K562 (cell line): ENCODE data around the gene FANCI. TPM values are rescaled to one million over a fixed set of nuclear protein-coding genes. Genes with fewer than 3 reads are reported as not detected.

Source experiments
- ATAC-seq: fragments of 200-7000 bp; cut with Tn5 transposase; 3 replicates; pipeline ENCODE4 v1.9.1; 2020; ENCODE audit warnings: moderate library complexity
- BruUV-seq: library from RNA; stranded (reverse); fragments of 400-500 nt; replicated peaks from 2 replicates; lab custom pipeline; 2021; lab: Mats Ljungman, UMichigan
- CTCF ChIA-PET: fragments of 300-600 bp; formaldehyde crosslinking; extraction: SDS; loops from one replicate; lab custom pipeline; 2021; ENCODE audit warnings: low intra/inter-chr PET ratio; lab: Yijun Ruan, JAX
- POLR2A ChIA-PET: fragments of 300-600, 350-650 bp; sonication (Branson Sonifier 250); formaldehyde crosslinking; extraction: SDS; loops from one replicate; lab custom pipeline; 2021; ENCODE audit warnings: antibody characterized with exemption, inconsistent platforms; lab: Yijun Ruan, JAX
- DNase-seq, 4 experiments: peaks; one replicate each; pipeline versions ENCODE4 v3.0.0 to v3.0.0-alpha.2; 2011 to 2018; ENCODE audit warnings: low spot score in 3 of 4, mixed read lengths in 3 of 4; ENCODE audit errors: extremely low read depth in 1 of 4
- FAIRE-seq: peaks from 2 replicates; lab custom pipeline; 2011; peaks lifted over from hg19 to GRCh38; lab: Jason Lieb, UNC
- H2AFZ ChIP-seq: 2 replicates; pipeline ENCODE4 v1.6.0; 2011; ENCODE audit warnings: low read depth, low read length, control low read depth, inconsistent platforms
- H3K27ac ChIP-seq: fragments of 200-600 bp; 3 replicates; pipeline ENCODE4 v1.8.0; 2011; ENCODE audit warnings: low read depth, mild to moderate bottlenecking, control low read depth, inconsistent platforms, low read length, moderate library complexity, mixed read lengths; ENCODE audit errors: extremely low read depth
- H3K27me3 ChIP-seq, 2 experiments: fragments of 300-600 bp in 1 of 2; 2 replicates in 1 of 2; 3 replicates in 1 of 2; pipeline versions ENCODE4 v1.6.0 to v1.8.0; 2011; ENCODE audit warnings: inconsistent platforms in 2 of 2, low read length in 2 of 2, mild to moderate bottlenecking in 1 of 2, mixed read lengths in 1 of 2, moderate library complexity in 1 of 2; ENCODE audit not compliant: control insufficient read depth in 2 of 2, insufficient read depth in 2 of 2
- H3K36me3 ChIP-seq: fragments of 300-600 bp; 3 replicates; pipeline ENCODE4 v1.8.0; 2011; ENCODE audit warnings: mild to moderate bottlenecking, low read length, inconsistent platforms; ENCODE audit not compliant: control insufficient read depth, insufficient read depth
- H3K4me1 ChIP-seq, 2 experiments: fragments of 200-600 bp in 1 of 2; replicated peaks in 1 of 2; 2 replicates in 1 of 2; 3 replicates in 1 of 2; pipeline versions ENCODE4 v1.5.1 to v1.8.0; 2011; ENCODE audit warnings: inconsistent platforms in 2 of 2, low read length in 2 of 2, mild to moderate bottlenecking in 1 of 2, mixed read lengths in 1 of 2, moderate library complexity in 1 of 2; ENCODE audit not compliant: control insufficient read depth in 2 of 2, insufficient read depth in 2 of 2
- H3K4me2 ChIP-seq: 2 replicates; pipeline ENCODE4 v1.6.1; 2011; ENCODE audit warnings: low read length, control low read depth, inconsistent platforms, mixed read lengths; ENCODE audit not compliant: insufficient read depth
- H3K4me3 ChIP-seq: fragments of 200-600 bp; sonication (generic), shearing (Covaris generic); 2 replicates; pipeline ENCODE4 v1.5.1; 2016; ENCODE audit warnings: control low read depth, inconsistent platforms
- H3K79me2 ChIP-seq: fragments of 200-600 bp; 3 replicates; pipeline ENCODE4 v1.8.0; 2011; ENCODE audit warnings: low read length, inconsistent platforms; ENCODE audit not compliant: control insufficient read depth, insufficient read depth
- H3K9ac ChIP-seq, 2 experiments: 2 replicates each; pipeline versions ENCODE4 v1.6.0 to v1.6.1; 2011; ENCODE audit warnings: low read depth in 2 of 2, low read length in 2 of 2, control low read depth in 1 of 2, inconsistent platforms in 1 of 2, mild to moderate bottlenecking in 1 of 2, mixed read lengths in 1 of 2; ENCODE audit not compliant: insufficient read depth in 1 of 2
- H3K9me1 ChIP-seq: one replicate; pipeline ENCODE4 v1.6.0; 2011; ENCODE audit warnings: inconsistent platforms, mild to moderate bottlenecking, low read length, moderate library complexity; ENCODE audit not compliant: control insufficient read depth, insufficient read depth
- H3K9me3 ChIP-seq: replicated peaks from 2 replicates; pipeline ENCODE4 v1.5.1; 2011; ENCODE audit warnings: low read depth, low read length, inconsistent platforms; ENCODE audit not compliant: control insufficient read depth, insufficient read depth
- H4K20me1 ChIP-seq: replicated peaks from 2 replicates; pipeline ENCODE4 v1.6.1; 2011; ENCODE audit warnings: low read length, inconsistent platforms, mixed read lengths; ENCODE audit not compliant: control insufficient read depth, insufficient read depth
- GABPB2 ChIP-seq: fragments of 250-450 bp; sonication (Bioruptor Pico); conservative IDR thresholded peaks from 2 replicates; pipeline ENCODE4 v1.5.1; 2021; ENCODE audit warnings: mild to moderate bottlenecking
- IRF9 ChIP-seq: fragments of 450-650 bp; IDR thresholded peaks from 2 replicates; pipeline ENCODE4 v1.6.1; 2016; ENCODE audit warnings: missing biosample characterization, missing genetic modification characterization
- MAFF ChIP-seq: IDR thresholded peaks from 2 replicates; pipeline ENCODE4 v1.6.1; 2012; ENCODE audit warnings: low read length, improper control_type of control experiment
- TRIM25 ChIP-seq: fragments of 450-650 bp; IDR thresholded peaks from 2 replicates; pipeline ENCODE4 v1.7.0; 2016; ENCODE audit warnings: borderline replicate concordance
- ZNF121 ChIP-seq: sonication (generic); formaldehyde crosslinking; conservative IDR thresholded peaks from 2 replicates; pipeline ENCODE4 v1.8.0; 2022; ENCODE audit warnings: missing genetic modification reagents
- ZNF639 ChIP-seq, 2 experiments: fragments of 200-800 bp in 1 of 2; sonication (Bioruptor generic) in 1 of 2; sonication (generic) in 1 of 2; formaldehyde crosslinking in 1 of 2; IDR thresholded peaks in 1 of 2; conservative IDR thresholded peaks in 1 of 2; 2 replicates each; pipeline versions ENCODE4 v1.5.0 to v1.6.1; 2016 to 2020; ENCODE audit warnings: missing compliant biosample characterization in 1 of 2, missing genetic modification characterization in 1 of 2, missing genetic modification reagents in 1 of 2
- ZNF699 ChIP-seq: fragments of 250-450 bp; sonication (Bioruptor Pico); IDR thresholded peaks from 2 replicates; pipeline ENCODE4 v1.8.0; 2021; ENCODE audit warnings: mild to moderate bottlenecking, moderate library complexity; ENCODE audit not compliant: insufficient replicate concordance
- WGBS: fragments of 100-300 bp; shearing (Covaris generic); methylation state at CpG from one replicate; pipeline ENCODE4 v1.1.6; 2016; ENCODE audit warnings: low coverage, mixed read lengths; ENCODE audit not compliant: insufficient coverage; ENCODE audit errors: missing lambda C conversion rate; 5-methylcytosine and 5-hydroxymethylcytosine counted together
- in situ Hi-C: fragments of 300-500 bp; cut with MboI; formaldehyde crosslinking; loops from 4 replicates; pipeline ENCODE4 v1.15.0; 2018; ENCODE audit warnings: inconsistent platforms, mixed read lengths
- intact Hi-C: fragments of 100-400 bp; cut with micrococcal nuclease; formaldehyde crosslinking; loops from 2 replicates; pipeline ENCODE4 v1.14.2; 2022
- polyA plus RNA-seq, 8 experiments: library from polyadenylated mRNA; depleted of rRNA in 4 of 8; stranded (reverse) in 5 of 8; unstranded in 3 of 8; fragments of >200 nt; fragmentation: Nextera tagmentation in 2 of 8; fragmentation: Illumina TruSeq in 1 of 8; extraction: Ambion mirVana in 2 of 8; extraction: Trizol in 1 of 8; gene quantifications; 2 replicates each; pipeline versions ENCODE4 v1.2.1 to v1.2.3, GENCODE V29; 2011 to 2014; ENCODE audit warnings: inconsistent platforms in 1 of 8, missing spikeins in 1 of 8
- total RNA-seq, 7 experiments: library from RNA; depleted of rRNA in 6 of 7; stranded (reverse); fragments of >200 nt in 6 of 7; fragmentation: Illumina TruSeq in 2 of 7; extraction: Trizol in 2 of 7; gene quantifications; 2 replicates each; pipeline versions ENCODE4 v1.2.1 to v1.2.3, GENCODE V29; 2011 to 2021; ENCODE audit warnings: low replicate concordance in 1 of 7

FANCI gene
- total and polyA plus RNA-seq, 9 of the 15 experiments (the other 6 are each of a cell fraction or from before 2014, with no cell fraction given), result 72.1 to 165 (median 131) TPM

GRCh38 chr15:89341316-89342005 lies 97.7 kb downstream of the FANCI start:
- no peaks in the 10 kb centered on the region for H3K79me2 ChIP-seq
- ATAC-seq, result no peak
- no peak overlapping the region for H2AFZ ChIP-seq
- CTCF ChIA-PET, result no interaction called here
- H3K9ac ChIP-seq, result no peak overlapping the region
- H4K20me1 ChIP-seq, result no peaks in the 10 kb centered on the region
- intact Hi-C loops (no loop called here), in situ Hi-C loops (no loop called here)
- DNase-seq, result no peak
- H3K9me1 ChIP-seq, result peaks cover 4% of the 10 kb centered on the region
- H3K27me3 ChIP-seq, result peaks cover 9 to 41% of the 10 kb centered on the region in 2 experiments; a peak in 4 of 5 replicates
- no peaks in the 10 kb centered on the region for H3K9me3 ChIP-seq
- H3K4me2 ChIP-seq, result no peak overlapping the region
- BruUV-seq, result no TSS peak
- POLR2A ChIA-PET, result interaction anchor here (1.2 kb wide), 1 partner anchor 14 kb away, joined by 4 read pairs; no protein-coding TSS in a partner anchor
- FAIRE-seq, result no peak
- no peaks in the 10 kb centered on the region; a peak in 2 of 5 replicates for H3K4me1 ChIP-seq
- H3K4me3 ChIP-seq, result no peak overlapping the region
- WGBS, result 6% methylated on average over 8 of the region's 8 CpGs
- no peak overlapping the region for H3K27ac ChIP-seq
- no peaks in the 10 kb centered on the region for H3K36me3 ChIP-seq
- TF ChIP-seq ZNF699 (CRISPR knock-in tag) (no peak), IRF9 (no peak), ZNF639 (CRISPR knock-in tag; conservative IDR thresholded peaks at IDR 0.05 in 1 of 2, IDR thresholded peaks at IDR 0.05 in 1 of 2) (no peak), GABPB2 (CRISPR knock-in tag) (no peak), TRIM25 (no peak), MAFF (no peak), ZNF121 (no peak)
